Osteoblast (primary cell): ENCODE data around the gene ACOX3. TPM values are rescaled to one million over a fixed set of nuclear protein-coding genes. Genes with fewer than 3 reads are reported as not detected.
"Not testable (repeated sequence)": the region's sequence is repeated elsewhere in the genome, so short reads cannot be mapped to it uniquely, and the experiment has no call there.

Experiments
- DNase-seq: peaks from one replicate; pipeline ENCODE4 v3.0.0; 2011; ENCODE audit warnings: low spot score, mixed read lengths; ENCODE audit not compliant: insufficient read length; ENCODE audit errors: missing footprints
- H2AFZ ChIP-seq: 2 replicates; pipeline ENCODE4 v1.6.0; 2011; ENCODE audit warnings: mild to moderate bottlenecking, low read length
- H3K27ac ChIP-seq: 2 replicates; pipeline ENCODE4 v1.5.1; 2011; ENCODE audit warnings: mild to moderate bottlenecking, low read depth, low read length, moderate library complexity
- H3K27me3 ChIP-seq: 2 replicates; pipeline ENCODE4 v1.6.0; 2012; ENCODE audit warnings: mild to moderate bottlenecking, control low read depth, inconsistent platforms, low read length, moderate library complexity; ENCODE audit not compliant: insufficient read depth
- H3K36me3 ChIP-seq: 2 replicates; pipeline ENCODE4 v1.5.1; 2011; ENCODE audit warnings: mild to moderate bottlenecking, low read length, control low read depth, moderate library complexity; ENCODE audit not compliant: insufficient read depth
- H3K4me1 ChIP-seq: 2 replicates; pipeline ENCODE4 v1.5.1; 2011; ENCODE audit warnings: mild to moderate bottlenecking, low read length, control low read depth, moderate library complexity; ENCODE audit not compliant: insufficient read depth
- H3K4me2 ChIP-seq: 2 replicates; pipeline ENCODE4 v1.6.0; 2011; ENCODE audit warnings: mild to moderate bottlenecking, low read length; ENCODE audit not compliant: insufficient read depth
- H3K4me3 ChIP-seq: fragments of 200-600 bp; sonication (generic); 3 replicates; pipeline ENCODE4 v1.5.1; 2012; ENCODE audit warnings: mild to moderate bottlenecking, low read length, inconsistent platforms; ENCODE audit not compliant: insufficient read depth
- H3K79me2 ChIP-seq: 2 replicates; pipeline ENCODE4 v1.6.0; 2012; ENCODE audit warnings: mild to moderate bottlenecking, low read length, control low read depth, inconsistent platforms; ENCODE audit not compliant: insufficient read depth
- H3K9me3 ChIP-seq: 2 replicates; pipeline ENCODE4 v1.5.1; 2011; ENCODE audit warnings: low read depth, low read length, control low read depth
- H4K20me1 ChIP-seq: 2 replicates; pipeline ENCODE4 v1.6.0; 2012; ENCODE audit warnings: mild to moderate bottlenecking, low read length, control low read depth; ENCODE audit not compliant: insufficient read depth
- CTCF ChIP-seq: IDR thresholded peaks from 2 replicates; pipeline ENCODE4 v1.5.1; 2011; ENCODE audit warnings: mild to moderate bottlenecking, low read depth, low read length, moderate library complexity; ENCODE audit errors: extremely low read depth
- total RNA-seq: library from RNA; depleted of rRNA; stranded (reverse); fragments of >200 nt; gene quantifications from 2 replicates; pipeline ENCODE4 v1.2.3, GENCODE V29; 2012

The ACOX3 gene
- total RNA-seq, 1 donor = 24.2 TPM

- Histone ChIP-seq H3K4me1 (peaks cover 3% of the 10 kb centered on the region), H3K79me2 (no peaks in the 10 kb centered on the region), H3K9me3 (no peaks in the 10 kb centered on the region), H3K27me3 (peaks cover 21% of the 10 kb centered on the region), H3K27ac (no peak overlapping the region), H3K4me3 (no peak overlapping the region), H2AFZ (no peak overlapping the region), H4K20me1 (no peaks in the 10 kb centered on the region), H3K36me3 (no peaks in the 10 kb centered on the region), H3K4me2 (no peak overlapping the region)
- no peak for TF ChIP-seq CTCF
- peak; percentile 83 for DNase-seq
Observed at GRCh38 chr4:8351931-8352367, 88.6 kb downstream of the ACOX3 start.

GRCh38 chr4:8350841-8351461 lies 89.6 kb downstream of the ACOX3 start:
- Histone ChIP-seq H3K79me2 (no peaks in the 10 kb centered on the region), H3K27me3 (peaks cover 12% of the 10 kb centered on the region), H3K9me3 (no peaks in the 10 kb centered on the region), H2AFZ (no peak overlapping the region), H4K20me1 (no peaks in the 10 kb centered on the region), H3K4me3 (no peak overlapping the region), H3K27ac (no peak overlapping the region), H3K4me1 (peaks cover 3% of the 10 kb centered on the region), H3K36me3 (no peaks in the 10 kb centered on the region), H3K4me2 (no peak overlapping the region)
- peak; percentile 88 for DNase-seq
- TF ChIP-seq CTCF = no peak

- H3K27ac ChIP-seq = no peak overlapping the region
- peaks cover 3% of the 10 kb centered on the region for H3K4me1 ChIP-seq
- no peak for TF ChIP-seq CTCF
- H3K4me3 ChIP-seq = no peak overlapping the region
- no peaks in the 10 kb centered on the region for H3K36me3 ChIP-seq
- H3K4me2 ChIP-seq = no peak overlapping the region
- peaks cover 12% of the 10 kb centered on the region for H3K27me3 ChIP-seq
- H2AFZ ChIP-seq = no peak overlapping the region
- DNase-seq = peak; percentile 15
- no peaks in the 10 kb centered on the region for H4K20me1 ChIP-seq
- no peaks in the 10 kb centered on the region for H3K79me2 ChIP-seq
- no peaks in the 10 kb centered on the region for H3K9me3 ChIP-seq
Observed at GRCh38 chr4:8350352-8350751, 90.2 kb downstream of the ACOX3 start.

- DNase-seq = peak; percentile 69
- Histone ChIP-seq H3K9me3 (no peaks in the 10 kb centered on the region), H2AFZ (no peak overlapping the region), H3K27me3 (peaks cover 11% of the 10 kb centered on the region), H3K36me3 (no peaks in the 10 kb centered on the region), H3K79me2 (no peaks in the 10 kb centered on the region), H3K4me2 (no peak overlapping the region), H3K4me3 (no peak overlapping the region), H3K27ac (no peak overlapping the region), H4K20me1 (no peaks in the 10 kb centered on the region), H3K4me1 (peaks cover 3% of the 10 kb centered on the region)
- TF ChIP-seq CTCF = no peak
Observed at GRCh38 chr4:8349664-8350236, 90.8 kb downstream of the ACOX3 start.

- H3K27me3 ChIP-seq, H3K27ac ChIP-seq, H3K9me3 ChIP-seq, DNase-seq, H3K36me3 ChIP-seq, H3K4me3 ChIP-seq, H3K4me2 ChIP-seq, H4K20me1 ChIP-seq, H3K79me2 ChIP-seq, H2AFZ ChIP-seq, H3K4me1 ChIP-seq: not testable (repeated sequence)
Observed at GRCh38 chr4:8349236-8349635, 91.3 kb downstream of the ACOX3 start.
